ENCODE measurements around the gene INTS4. TPM values are rescaled to one million over a fixed set of nuclear protein-coding genes. Genes with fewer than 3 reads are reported as not detected.

The INTS4 gene
- total RNA-seq, 2 experiments from 2014 or later: 50.6 to 57.0 TPM

GRCh38 chr11:77871855-77872254 lies 122.6 kb downstream of the INTS4 start:
- no peaks in the 10 kb centered on the region for H3K79me2 ChIP-seq (ENCODE audit: insufficient read depth, low read depth, low read length)
- no peaks in the 10 kb centered on the region for H3K9me2 ChIP-seq (ENCODE audit: insufficient read depth, low read length)
- ChIA-PET POLR2A (no interaction called here), CTCF (ENCODE audit: unreplicated experiment) (no interaction called here)
- intact Hi-C loops (cut with micrococcal nuclease; ENCODE audit: unreplicated experiment): no loop called here
- no peaks in the 10 kb centered on the region for H4K20me1 ChIP-seq (ENCODE audit: insufficient read depth, low read length)
- no peak overlapping the region for H2AFZ ChIP-seq (ENCODE audit: low read length)
- no TSS peak for BruUV-seq (replicated peaks)
- no peak overlapping the region for H3K4me3 ChIP-seq (ENCODE audit: low read depth, low read length, poor library complexity, severe bottlenecking)
- no peak overlapping the region for H3K27ac ChIP-seq (ENCODE audit: low read depth, low read length, poor library complexity, severe bottlenecking)
- peaks cover 46% of the 10 kb centered on the region for H3K36me3 ChIP-seq (ENCODE audit: insufficient read depth, low read length)
- no peak for DNase-seq (ENCODE audit: low spot score)
- TF ChIP-seq EZH2phosphoT487 (IDR thresholded peaks at IDR 0.05; ENCODE audit: borderline replicate concordance, low read depth, low read length) (no peak), CTCF (conservative IDR thresholded peaks at IDR 0.05; ENCODE audit: low read length) (no peak)
- no peaks in the 10 kb centered on the region for H3K9me3 ChIP-seq (ENCODE audit: low read length)
- no peak overlapping the region for H3K4me2 ChIP-seq (ENCODE audit: low read length)
- H3K4me1 ChIP-seq (ENCODE audit: insufficient read depth, low read length, poor library complexity, severe bottlenecking): no peaks in the 10 kb centered on the region

DNA sequence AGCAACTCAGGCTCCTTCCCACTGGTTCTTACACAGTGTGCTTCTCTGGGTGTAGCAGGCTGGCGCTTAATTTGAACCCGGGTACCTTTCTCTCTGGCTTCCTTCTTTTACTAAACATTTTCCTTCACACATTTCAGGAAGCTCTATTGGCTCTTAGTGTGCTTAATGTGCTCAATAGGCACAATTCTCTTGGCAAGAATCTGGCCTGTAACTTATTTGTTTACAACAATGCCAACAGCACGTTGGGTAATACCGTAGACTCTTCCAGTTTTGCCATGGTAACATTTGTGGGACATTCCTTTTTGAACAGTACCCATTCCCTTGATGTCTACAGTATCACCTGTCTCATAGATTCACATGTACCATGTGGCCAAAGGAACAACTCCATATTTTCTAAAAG lies 125.7 kb downstream of the INTS4 start:
- Histone ChIP-seq H3K4me1 (ENCODE audit: insufficient read depth, low read length, poor library complexity, severe bottlenecking) (no peaks in the 10 kb centered on the region), H3K36me3 (ENCODE audit: insufficient read depth, low read length) (peaks cover 31% of the 10 kb centered on the region), H4K20me1 (ENCODE audit: insufficient read depth, low read length) (no peaks in the 10 kb centered on the region), H3K9me2 (ENCODE audit: insufficient read depth, low read length) (no peaks in the 10 kb centered on the region), H3K4me2 (ENCODE audit: low read length) (no peak overlapping the region), H3K27ac (ENCODE audit: low read depth, low read length, poor library complexity, severe bottlenecking) (no peak overlapping the region), H3K9me3 (ENCODE audit: low read length) (no peaks in the 10 kb centered on the region), H3K4me3 (ENCODE audit: low read depth, low read length, poor library complexity, severe bottlenecking) (no peak overlapping the region), H2AFZ (ENCODE audit: low read length) (no peak overlapping the region), H3K79me2 (ENCODE audit: insufficient read depth, low read depth, low read length) (no peaks in the 10 kb centered on the region)
- no peak for TF ChIP-seq EZH2phosphoT487 (IDR thresholded peaks at IDR 0.05; ENCODE audit: borderline replicate concordance, low read depth, low read length)
- no peak for TF ChIP-seq CTCF (conservative IDR thresholded peaks at IDR 0.05; ENCODE audit: low read length)
- ChIA-PET CTCF (ENCODE audit: unreplicated experiment) (no interaction called here), POLR2A (interaction anchor here (0.7 kb wide), 2 partner anchors 155 to 560 kb away, joined by 3 to 6 read pairs; no protein-coding TSS in a partner anchor)
- intact Hi-C loops (cut with micrococcal nuclease; ENCODE audit: unreplicated experiment): no loop called here
- BruUV-seq (replicated peaks): no TSS peak
- no peak for DNase-seq (ENCODE audit: low spot score)

- no peaks in the 10 kb centered on the region for H4K20me1 ChIP-seq (ENCODE audit: insufficient read depth, low read length)
- DNase-seq (ENCODE audit: low spot score): no peak
- peaks cover 19% of the 10 kb centered on the region for H3K36me3 ChIP-seq (ENCODE audit: insufficient read depth, low read length)
- no TSS peak for BruUV-seq (replicated peaks)
- no peaks in the 10 kb centered on the region for H3K9me2 ChIP-seq (ENCODE audit: insufficient read depth, low read length)
- ChIA-PET CTCF (ENCODE audit: unreplicated experiment) (no interaction called here), POLR2A (no interaction called here)
- no peak overlapping the region for H3K4me2 ChIP-seq (ENCODE audit: low read length)
- TF ChIP-seq CTCF (conservative IDR thresholded peaks at IDR 0.05; ENCODE audit: low read length): no peak
- TF ChIP-seq EZH2phosphoT487 (IDR thresholded peaks at IDR 0.05; ENCODE audit: borderline replicate concordance, low read depth, low read length): no peak
- no peak overlapping the region for H3K4me3 ChIP-seq (ENCODE audit: low read depth, low read length, poor library complexity, severe bottlenecking)
- H3K4me1 ChIP-seq (ENCODE audit: insufficient read depth, low read length, poor library complexity, severe bottlenecking): no peaks in the 10 kb centered on the region
- no peak overlapping the region for H3K27ac ChIP-seq (ENCODE audit: low read depth, low read length, poor library complexity, severe bottlenecking)
- no peaks in the 10 kb centered on the region for H3K9me3 ChIP-seq (ENCODE audit: low read length)
- H3K79me2 ChIP-seq (ENCODE audit: insufficient read depth, low read depth, low read length): no peaks in the 10 kb centered on the region
- no peak overlapping the region for H2AFZ ChIP-seq (ENCODE audit: low read length)
- intact Hi-C loops (cut with micrococcal nuclease; ENCODE audit: unreplicated experiment): no loop called here
Measured at GRCh38 chr11:77866336-77866735, 128.1 kb downstream of the INTS4 start.
